ENCODE results near the gene SIRT3. TPM values are rescaled to one million over a fixed set of nuclear protein-coding genes. Genes with fewer than 3 reads are reported as not detected.
"Not testable (repeated sequence)": the region's sequence is repeated elsewhere in the genome, so short reads cannot be mapped to it uniquely, and the experiment has no call there.

SIRT3 gene
- total RNA-seq, 6 experiments from 2014 or later = 9.2 to 22.0 (median 15.5) TPM

DNA sequence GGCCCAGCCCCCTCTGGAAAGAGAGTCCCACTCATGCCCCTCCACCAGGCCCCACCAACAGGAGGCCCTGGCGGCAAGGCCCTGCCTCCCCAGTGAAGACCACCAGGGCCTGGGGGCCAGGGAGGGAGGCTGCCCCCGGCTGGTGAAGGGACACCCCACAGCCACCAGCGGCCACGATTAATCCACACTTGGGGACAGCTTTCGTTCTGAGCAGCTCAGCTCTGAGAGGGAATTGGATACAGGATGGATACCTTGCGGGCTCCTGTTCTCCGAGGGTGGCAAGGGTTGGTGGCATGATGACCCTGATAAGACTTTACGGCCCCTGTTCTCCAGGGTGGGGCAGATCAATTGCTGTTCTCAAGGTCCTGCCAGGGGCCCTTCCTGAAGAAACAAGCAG is 35.2 kb upstream of the SIRT3 start:
- TF ChIP-seq, protein P1, sequence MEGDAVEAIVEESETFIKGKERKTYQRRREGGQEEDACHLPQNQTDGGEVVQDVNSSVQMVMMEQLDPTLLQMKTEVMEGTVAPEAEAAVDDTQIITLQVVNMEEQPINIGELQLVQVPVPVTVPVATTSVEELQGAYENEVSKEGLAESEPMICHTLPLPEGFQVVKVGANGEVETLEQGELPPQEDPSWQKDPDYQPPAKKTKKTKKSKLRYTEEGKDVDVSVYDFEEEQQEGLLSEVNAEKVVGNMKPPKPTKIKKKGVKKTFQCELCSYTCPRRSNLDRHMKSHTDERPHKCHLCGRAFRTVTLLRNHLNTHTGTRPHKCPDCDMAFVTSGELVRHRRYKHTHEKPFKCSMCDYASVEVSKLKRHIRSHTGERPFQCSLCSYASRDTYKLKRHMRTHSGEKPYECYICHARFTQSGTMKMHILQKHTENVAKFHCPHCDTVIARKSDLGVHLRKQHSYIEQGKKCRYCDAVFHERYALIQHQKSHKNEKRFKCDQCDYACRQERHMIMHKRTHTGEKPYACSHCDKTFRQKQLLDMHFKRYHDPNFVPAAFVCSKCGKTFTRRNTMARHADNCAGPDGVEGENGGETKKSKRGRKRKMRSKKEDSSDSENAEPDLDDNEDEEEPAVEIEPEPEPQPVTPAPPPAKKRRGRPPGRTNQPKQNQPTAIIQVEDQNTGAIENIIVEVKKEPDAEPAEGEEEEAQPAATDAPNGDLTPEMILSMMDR (IDR thresholded peaks at IDR 0.05) = no peak
- TF ChIP-seq POLR2A (IDR thresholded peaks at IDR 0.05) = no peak
- intact Hi-C loops (cut with DNase I) = no loop called here
- Histone ChIP-seq H3K27me3 (no peaks in the 10 kb centered on the region), H3K36me3 (no peaks in the 10 kb centered on the region), H3K4me1 (no peaks in the 10 kb centered on the region), H3K4me3 (no peak overlapping the region), H3K27ac (no peak overlapping the region), H3K9me3 (no peaks in the 10 kb centered on the region)
- WGBS (ENCODE audit: insufficient coverage, low coverage, low lambda C conversion rate, missing lambda C conversion rate) = 34% methylated on average over 3 of the region's 8 CpGs
- ATAC-seq (peak in 1 of 4 donors; percentile 3), DNase-seq (no peak)

DNA sequence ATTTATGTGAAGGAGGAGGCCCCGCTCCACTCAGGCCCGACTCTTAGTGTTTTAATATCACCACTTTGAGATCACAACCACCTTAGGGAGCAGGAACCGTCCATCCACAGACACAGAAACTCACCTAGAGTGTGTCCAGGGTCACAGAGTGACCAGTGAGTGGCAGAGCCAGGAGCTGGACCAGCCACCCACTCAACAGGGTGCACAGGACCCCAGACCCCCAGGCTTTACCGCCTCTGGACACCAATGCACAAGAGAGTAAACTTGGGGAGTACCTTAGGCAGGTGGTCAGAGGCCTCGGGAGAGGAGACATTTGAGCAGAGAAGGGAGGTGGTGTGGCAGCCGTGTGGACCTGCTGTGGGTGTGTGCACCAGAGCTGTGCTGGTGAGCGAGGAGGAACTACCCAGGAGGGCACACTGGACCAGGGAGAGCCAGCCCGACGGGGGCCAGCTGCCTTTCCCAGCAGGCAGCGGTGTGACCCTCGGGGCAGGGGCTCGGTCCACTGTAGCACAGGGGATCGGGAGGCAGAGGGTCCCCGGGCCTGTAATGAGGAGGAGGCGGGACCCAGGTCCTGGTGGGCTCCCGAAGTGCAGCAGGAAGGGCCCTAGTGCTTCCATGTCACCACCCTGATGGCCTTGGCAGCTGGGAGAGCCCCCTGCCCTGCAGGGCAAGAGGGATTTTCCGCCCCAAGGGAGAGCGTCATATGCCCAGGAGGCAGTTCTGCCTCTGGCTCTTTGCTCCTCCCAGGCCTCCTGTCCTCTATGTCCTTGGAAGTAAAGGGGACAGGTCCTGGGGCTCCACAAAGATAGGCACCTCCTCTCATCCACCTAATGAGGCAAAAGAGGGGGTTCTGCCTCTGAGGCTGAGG is 34.5 kb upstream of the SIRT3 start:
- TF ChIP-seq, protein P1 (IDR thresholded peaks at IDR 0.05) = no peak
- no peak for TF ChIP-seq POLR2A (IDR thresholded peaks at IDR 0.05)
- H3K36me3 ChIP-seq = no peaks in the 10 kb centered on the region
- no peaks in the 10 kb centered on the region for H3K4me1 ChIP-seq
- H3K4me3 ChIP-seq = no peak overlapping the region
- WGBS (ENCODE audit: insufficient coverage, low coverage, low lambda C conversion rate, missing lambda C conversion rate) = 79% methylated on average over 6 of the region's 18 CpGs
- no peaks in the 10 kb centered on the region for H3K27me3 ChIP-seq
- DNase-seq = peak in 1 of 3 donors; percentile 19
- intact Hi-C loops (cut with DNase I) = no loop called here
- no peak overlapping the region for H3K27ac ChIP-seq
- peak in 1 of 4 donors; percentile 6 for ATAC-seq
- peaks cover 0 to 4% (median 0%) of the 10 kb centered on the region in 4 donors for H3K9me3 ChIP-seq

DNA sequence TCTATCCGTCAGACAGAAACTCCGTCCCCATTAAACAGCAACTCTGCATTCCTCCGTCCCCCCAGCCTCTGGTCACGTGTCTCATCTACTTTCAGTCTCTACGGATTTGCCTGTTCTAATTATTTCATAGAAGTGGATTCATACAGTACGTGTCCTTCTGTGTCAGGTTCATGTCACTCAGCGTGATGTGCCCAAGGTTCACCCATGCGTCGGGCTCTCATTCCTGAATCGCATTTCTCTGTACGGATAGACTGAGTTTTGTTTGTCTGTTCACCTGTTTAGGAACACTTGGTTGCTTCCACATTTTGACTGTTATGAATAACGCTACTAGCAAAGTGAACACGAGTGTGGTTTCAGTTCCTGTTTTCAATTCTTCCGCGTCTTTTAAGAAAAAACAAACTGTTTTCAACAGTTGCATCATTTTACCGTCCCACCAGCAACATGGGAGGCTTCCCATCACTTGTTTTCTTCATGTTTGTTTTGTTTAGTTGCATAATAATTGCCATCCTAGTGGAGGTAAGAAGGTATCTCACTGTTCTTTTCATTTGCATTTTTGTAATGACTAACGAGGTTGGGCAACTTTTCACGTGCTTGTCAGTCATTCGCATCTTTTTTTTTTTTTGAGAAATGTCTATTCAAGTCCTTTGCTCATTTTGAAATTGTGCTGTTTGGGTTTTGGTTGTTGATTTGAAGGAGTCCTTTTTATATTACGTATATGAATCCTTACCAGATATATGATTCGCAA is 33.2 kb upstream of the SIRT3 start:
- peak overlapping the region in 1 of 3 donors; percentile 32 for H3K4me3 ChIP-seq
- ATAC-seq (peak; percentile 38 to 50 (median 45)), DNase-seq (no peak)
- H3K27ac ChIP-seq = peak overlapping the region; percentile 53 to 69 (median 63)
- H3K4me1 ChIP-seq = no peaks in the 10 kb centered on the region
- no peaks in the 10 kb centered on the region for H3K36me3 ChIP-seq
- H3K9me3 ChIP-seq = peaks cover 0 to 4% (median 0%) of the 10 kb centered on the region in 4 donors
- no peaks in the 10 kb centered on the region for H3K27me3 ChIP-seq
- intact Hi-C loops (cut with DNase I) = no loop called here
- WGBS (ENCODE audit: insufficient coverage, low coverage, low lambda C conversion rate, missing lambda C conversion rate) = 39% methylated on average over 21 of the region's 21 CpGs
- no peak for TF ChIP-seq POLR2A (IDR thresholded peaks at IDR 0.05)
- TF ChIP-seq, protein P1 (IDR thresholded peaks at IDR 0.05) = peak in 1 of 4 donors; percentile 30

DNA sequence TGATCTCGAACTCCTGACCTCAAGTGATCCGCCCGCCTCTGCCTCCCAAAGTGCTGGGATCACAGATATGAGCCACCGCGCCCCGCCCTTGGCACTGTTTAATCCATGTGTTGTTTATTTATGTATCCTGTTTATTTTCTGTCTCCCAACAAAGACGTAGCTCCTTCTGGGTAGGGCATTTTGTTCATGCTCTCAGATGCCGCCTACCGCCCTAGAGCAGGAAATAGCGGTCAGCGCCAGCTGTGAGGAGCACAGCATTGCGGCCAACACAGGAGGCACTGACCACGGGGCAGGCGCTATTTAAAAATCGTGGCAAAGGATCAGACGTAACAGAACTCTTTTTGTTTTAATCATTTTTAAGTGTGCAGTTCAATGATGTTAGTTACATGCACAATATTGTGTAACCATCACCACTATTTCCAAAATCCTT is 32.6 kb upstream of the SIRT3 start:
- H3K27ac ChIP-seq = peak overlapping the region; percentile 53 to 69 (median 63)
- DNase-seq = peak; percentile 54 to 72 (median 60)
- WGBS (ENCODE audit: insufficient coverage, low coverage, low lambda C conversion rate, missing lambda C conversion rate) = 36% methylated on average over 16 of the region's 16 CpGs
- H3K4me3 ChIP-seq = peak overlapping the region in 1 of 3 donors; percentile 32
- H3K27me3 ChIP-seq; H3K9me3 ChIP-seq; H3K36me3 ChIP-seq; H3K4me1 ChIP-seq; intact Hi-C loops (cut with DNase I): not testable (repeated sequence)
- ATAC-seq = peak; percentile 61 to 80 (median 78)
